ENCODE results near the gene ACSS3. TPM values are rescaled to one million over a fixed set of nuclear protein-coding genes. Genes with fewer than 3 reads are reported as not detected.

The ACSS3 gene
- total and polyA plus RNA-seq, 9 donors: 7.3 to 12.7 (median 8.8) TPM

- no peak overlapping the region for H3K4me3 ChIP-seq (ENCODE audit: low read length)
- no peak for DNase-seq
- no peaks in the 10 kb centered on the region for H3K9me3 ChIP-seq (replicated peaks; ENCODE audit: control insufficient read depth, low read depth, low read length)
- H3K36me3 ChIP-seq (ENCODE audit: control insufficient read depth, insufficient read depth, low read length): peaks cover 12% of the 10 kb centered on the region
- no peaks in the 10 kb centered on the region for H3K27me3 ChIP-seq (ENCODE audit: control insufficient read depth, insufficient read depth, low read length)
- H3K27ac ChIP-seq (ENCODE audit: low read length): no peak overlapping the region
- H3K4me1 ChIP-seq (ENCODE audit: control insufficient read depth, insufficient read depth, low read length): no peaks in the 10 kb centered on the region
- WGBS (ENCODE audit: insufficient coverage): 62% methylated on average over 1 of the region's 4 CpGs
Observed at GRCh38 chr12:81162391-81163136, 84.7 kb downstream of the ACSS3 start.

DNA sequence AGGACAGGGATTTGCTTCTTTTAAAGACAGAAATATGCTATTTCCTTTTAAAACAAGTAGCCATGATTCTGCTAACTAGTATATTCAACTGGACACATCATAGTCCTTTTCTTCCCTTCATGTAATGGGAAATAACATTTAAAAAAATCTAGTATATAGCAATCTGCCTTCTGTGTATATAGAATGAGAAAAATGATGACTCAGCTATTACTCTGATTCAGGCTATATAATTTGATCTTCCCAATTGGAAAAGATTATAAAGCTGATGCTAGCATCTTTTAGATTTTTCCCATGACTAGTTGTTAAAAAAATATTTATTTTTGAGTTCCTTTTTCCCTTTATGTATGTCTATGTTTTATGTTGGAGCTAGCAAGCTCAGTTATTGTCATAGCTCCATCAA, 86.9 kb downstream of the ACSS3 start:
- peaks cover 12% of the 10 kb centered on the region for H3K36me3 ChIP-seq (ENCODE audit: control insufficient read depth, insufficient read depth, low read length)
- DNase-seq: no peak
- no peak overlapping the region for H3K4me3 ChIP-seq (ENCODE audit: low read length)

DNA sequence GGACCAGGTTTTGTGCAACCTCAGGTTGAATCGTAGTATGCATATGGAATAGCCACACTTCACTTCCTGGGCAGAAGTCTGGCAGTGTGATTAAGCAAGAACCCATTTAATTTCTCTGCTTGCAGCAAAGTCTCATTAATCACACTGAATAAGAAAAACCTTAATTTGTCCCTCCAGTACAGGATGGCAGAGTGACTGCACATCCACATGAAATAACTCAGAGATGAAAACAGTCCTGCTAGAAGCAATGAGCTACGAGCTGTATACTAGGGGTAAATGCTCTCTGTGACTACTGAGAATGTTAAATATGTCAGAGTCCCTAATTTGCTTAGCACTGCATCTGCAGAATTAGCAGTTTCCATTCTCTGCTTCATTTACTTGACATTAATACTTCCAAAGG, 88.9 kb downstream of the ACSS3 start:
- Histone ChIP-seq H3K36me3 (ENCODE audit: control insufficient read depth, insufficient read depth, low read length) (peaks cover 9% of the 10 kb centered on the region), H3K27ac (ENCODE audit: low read length) (no peak overlapping the region), H3K4me3 (ENCODE audit: low read length) (no peak overlapping the region), H3K27me3 (ENCODE audit: control insufficient read depth, insufficient read depth, low read length) (no peaks in the 10 kb centered on the region), H3K4me1 (ENCODE audit: control insufficient read depth, insufficient read depth, low read length) (no peaks in the 10 kb centered on the region), H3K9me3 (replicated peaks; ENCODE audit: control insufficient read depth, low read depth, low read length) (no peaks in the 10 kb centered on the region)
- WGBS (ENCODE audit: insufficient coverage): no CpG with 5 or more reads among the region's 2 CpGs
- no peak for DNase-seq

More for the DNA sequence above, 86.9 kb downstream of the ACSS3 start:
- no peak overlapping the region for H3K27ac ChIP-seq (ENCODE audit: low read length)
- no peaks in the 10 kb centered on the region for H3K4me1 ChIP-seq (ENCODE audit: control insufficient read depth, insufficient read depth, low read length)
- H3K27me3 ChIP-seq (ENCODE audit: control insufficient read depth, insufficient read depth, low read length): no peaks in the 10 kb centered on the region
- H3K9me3 ChIP-seq (replicated peaks; ENCODE audit: control insufficient read depth, low read depth, low read length): no peaks in the 10 kb centered on the region

DNA sequence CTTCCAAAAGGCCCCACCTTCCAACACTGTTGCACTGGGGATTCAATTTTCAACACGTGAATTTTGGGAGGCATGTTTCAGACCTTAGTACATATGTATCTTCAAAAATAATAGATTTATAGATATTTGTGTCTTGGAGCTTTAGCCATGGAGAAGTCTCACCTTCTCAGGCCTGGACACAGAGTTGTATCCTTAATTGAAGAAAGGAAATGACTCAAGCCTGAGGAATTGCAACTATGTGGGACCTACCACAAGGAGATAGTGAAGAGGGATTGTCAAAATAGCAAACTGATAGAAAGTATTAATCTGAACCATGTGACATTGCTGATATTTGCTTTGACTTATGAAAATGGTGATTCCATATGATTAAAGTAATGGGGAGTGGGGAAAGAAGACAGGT, 89.8 kb downstream of the ACSS3 start:
- no peak for DNase-seq
- Histone ChIP-seq H3K4me3 (ENCODE audit: low read length) (no peak overlapping the region), H3K27me3 (ENCODE audit: control insufficient read depth, insufficient read depth, low read length) (no peaks in the 10 kb centered on the region), H3K36me3 (ENCODE audit: control insufficient read depth, insufficient read depth, low read length) (peaks cover under 1% of the 10 kb centered on the region), H3K4me1 (ENCODE audit: control insufficient read depth, insufficient read depth, low read length) (no peaks in the 10 kb centered on the region), H3K27ac (ENCODE audit: low read length) (no peak overlapping the region), H3K9me3 (replicated peaks; ENCODE audit: control insufficient read depth, low read depth, low read length) (no peaks in the 10 kb centered on the region)
- WGBS (ENCODE audit: insufficient coverage): no CpG with 5 or more reads among the region's 1 CpG

DNA sequence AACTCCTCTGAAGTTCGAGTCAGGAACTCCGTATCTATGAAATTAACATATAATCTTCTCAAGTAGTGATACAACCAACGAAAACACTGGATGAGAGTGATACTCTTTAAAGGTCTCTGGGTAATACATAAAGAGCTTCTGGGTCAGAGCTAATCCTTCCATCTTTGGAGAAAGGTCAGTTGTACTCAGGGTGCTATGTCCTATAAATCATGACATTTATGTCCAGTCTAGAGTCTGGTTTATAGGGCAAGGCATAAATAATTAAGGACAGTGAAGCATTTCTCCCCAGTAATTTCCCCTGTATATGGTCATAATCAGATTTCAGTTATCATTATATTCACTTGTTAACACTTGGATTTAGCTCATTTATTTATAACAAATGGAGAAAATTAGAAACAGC, 90.6 kb downstream of the ACSS3 start:
- Histone ChIP-seq H3K36me3 (ENCODE audit: control insufficient read depth, insufficient read depth, low read length) (no peaks in the 10 kb centered on the region), H3K4me1 (ENCODE audit: control insufficient read depth, insufficient read depth, low read length) (no peaks in the 10 kb centered on the region), H3K27me3 (ENCODE audit: control insufficient read depth, insufficient read depth, low read length) (no peaks in the 10 kb centered on the region), H3K27ac (ENCODE audit: low read length) (no peak overlapping the region), H3K9me3 (replicated peaks; ENCODE audit: control insufficient read depth, low read depth, low read length) (no peaks in the 10 kb centered on the region), H3K4me3 (ENCODE audit: low read length) (no peak overlapping the region)
- no peak for DNase-seq
- no CpG with 5 or more reads among the region's 3 CpGs for WGBS (ENCODE audit: insufficient coverage)

DNA sequence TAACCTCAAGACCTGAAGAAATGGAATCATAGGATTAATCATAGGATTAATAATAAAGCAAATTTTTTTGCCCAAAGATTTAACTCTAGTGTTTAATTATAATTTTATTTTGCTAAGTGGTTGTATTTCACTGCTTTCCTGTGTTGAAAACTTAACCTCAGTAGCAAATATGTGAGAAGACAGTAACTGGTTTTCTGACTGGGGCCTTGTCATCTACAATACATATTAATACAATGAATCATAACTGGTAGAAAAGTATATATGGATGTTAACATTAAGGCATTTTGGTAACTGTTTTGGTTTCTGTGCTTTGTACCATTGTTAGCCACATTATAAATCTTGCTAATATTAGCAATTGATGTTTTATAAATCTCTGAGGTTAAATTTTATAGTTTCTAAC, 92.2 kb downstream of the ACSS3 start:
- H3K27ac ChIP-seq (ENCODE audit: low read length): no peak overlapping the region
- no peak overlapping the region for H3K4me3 ChIP-seq (ENCODE audit: low read length)
- H3K27me3 ChIP-seq (ENCODE audit: control insufficient read depth, insufficient read depth, low read length): no peaks in the 10 kb centered on the region
- DNase-seq: no peak
- H3K36me3 ChIP-seq (ENCODE audit: control insufficient read depth, insufficient read depth, low read length): no peaks in the 10 kb centered on the region
- H3K9me3 ChIP-seq (replicated peaks; ENCODE audit: control insufficient read depth, low read depth, low read length): no peaks in the 10 kb centered on the region
- H3K4me1 ChIP-seq (ENCODE audit: control insufficient read depth, insufficient read depth, low read length): no peaks in the 10 kb centered on the region

DNA sequence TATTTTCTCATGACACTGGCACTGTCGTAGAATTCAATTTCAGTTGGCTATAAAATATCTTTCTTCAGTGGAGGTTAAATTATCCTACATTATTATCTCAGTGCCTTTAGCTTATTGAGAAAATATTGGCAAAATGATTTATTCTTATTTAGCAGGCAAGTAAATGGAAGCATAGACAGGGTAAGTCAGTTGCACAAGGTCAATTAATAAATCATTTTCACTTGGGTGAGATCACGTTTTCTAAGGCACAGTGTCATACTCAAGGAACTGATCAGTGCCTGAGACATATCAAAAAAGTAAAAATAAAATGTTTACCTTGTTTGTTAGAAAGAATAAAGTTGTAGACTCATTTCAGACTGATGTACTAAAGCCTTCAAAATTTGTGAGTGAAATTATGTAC, 95.0 kb downstream of the ACSS3 start:
- Histone ChIP-seq H3K27me3 (ENCODE audit: control insufficient read depth, insufficient read depth, low read length) (no peaks in the 10 kb centered on the region), H3K4me3 (ENCODE audit: low read length) (no peak overlapping the region), H3K27ac (ENCODE audit: low read length) (no peak overlapping the region), H3K4me1 (ENCODE audit: control insufficient read depth, insufficient read depth, low read length) (no peaks in the 10 kb centered on the region), H3K36me3 (ENCODE audit: control insufficient read depth, insufficient read depth, low read length) (no peaks in the 10 kb centered on the region), H3K9me3 (replicated peaks; ENCODE audit: control insufficient read depth, low read depth, low read length) (no peaks in the 10 kb centered on the region)
- no CpG with 5 or more reads among the region's 2 CpGs for WGBS (ENCODE audit: insufficient coverage)
- DNase-seq: no peak

DNA sequence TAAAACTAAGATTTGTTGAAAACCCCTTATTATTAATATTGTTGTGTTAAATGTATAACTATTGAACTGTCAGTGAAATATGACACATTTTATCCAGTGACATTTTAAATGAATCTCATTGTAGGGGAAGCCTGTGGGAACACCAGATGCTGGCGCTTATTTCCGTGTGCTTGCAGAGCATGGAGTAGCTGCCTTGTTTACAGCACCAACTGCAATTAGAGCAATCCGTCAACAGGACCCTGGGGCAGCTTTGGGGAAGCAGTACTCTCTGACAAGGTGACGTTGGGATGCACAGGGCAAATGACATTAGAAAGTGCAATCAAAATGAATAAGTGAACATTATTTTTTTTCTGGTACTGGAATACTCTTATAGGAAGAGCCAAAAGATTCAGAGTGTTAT, 96.8 kb downstream of the ACSS3 start:
- no peaks in the 10 kb centered on the region for H3K27me3 ChIP-seq (ENCODE audit: control insufficient read depth, insufficient read depth, low read length)
- no peak overlapping the region for H3K4me3 ChIP-seq (ENCODE audit: low read length)
- 68% methylated on average over 3 of the region's 4 CpGs for WGBS (ENCODE audit: insufficient coverage)
- H3K36me3 ChIP-seq (ENCODE audit: control insufficient read depth, insufficient read depth, low read length): no peaks in the 10 kb centered on the region
- H3K9me3 ChIP-seq (replicated peaks; ENCODE audit: control insufficient read depth, low read depth, low read length): no peaks in the 10 kb centered on the region
- no peak overlapping the region for H3K27ac ChIP-seq (ENCODE audit: low read length)
- H3K4me1 ChIP-seq (ENCODE audit: control insufficient read depth, insufficient read depth, low read length): no peaks in the 10 kb centered on the region
- no peak for DNase-seq

- DNase-seq: no peak
- H3K27me3 ChIP-seq (ENCODE audit: control insufficient read depth, insufficient read depth, low read length): no peaks in the 10 kb centered on the region
- H3K4me3 ChIP-seq (ENCODE audit: low read length): no peak overlapping the region
- no peak overlapping the region for H3K27ac ChIP-seq (ENCODE audit: low read length)
- no CpG with 5 or more reads among the region's 1 CpG for WGBS (ENCODE audit: insufficient coverage)
- no peaks in the 10 kb centered on the region for H3K9me3 ChIP-seq (replicated peaks; ENCODE audit: control insufficient read depth, low read depth, low read length)
- H3K4me1 ChIP-seq (ENCODE audit: control insufficient read depth, insufficient read depth, low read length): no peaks in the 10 kb centered on the region
- peaks cover 2% of the 10 kb centered on the region for H3K36me3 ChIP-seq (ENCODE audit: control insufficient read depth, insufficient read depth, low read length)
Observed at GRCh38 chr12:81176796-81177195, 98.9 kb downstream of the ACSS3 start.

DNA sequence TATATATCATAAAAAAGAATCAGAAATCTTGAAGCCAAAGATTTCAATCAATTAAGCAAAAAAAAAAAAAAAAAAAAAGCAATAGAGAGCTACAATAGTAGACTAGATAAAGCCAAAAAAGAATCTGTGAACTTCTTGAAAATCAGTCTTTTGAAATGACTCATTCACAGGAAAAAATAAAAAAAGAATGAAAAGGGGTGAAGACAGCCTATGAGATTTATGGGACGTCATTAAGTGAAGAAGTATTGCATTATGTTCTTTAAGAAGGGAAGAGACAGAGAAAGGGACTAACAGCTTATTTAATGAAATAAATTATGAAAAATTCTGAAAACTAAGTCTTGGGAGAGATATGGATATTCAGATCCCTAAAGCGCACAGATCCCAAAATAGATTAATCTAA, 103.8 kb downstream of the ACSS3 start:
- Histone ChIP-seq H3K36me3 (ENCODE audit: control insufficient read depth, insufficient read depth, low read length) (peaks cover 4% of the 10 kb centered on the region), H3K9me3 (replicated peaks; ENCODE audit: control insufficient read depth, low read depth, low read length) (no peaks in the 10 kb centered on the region), H3K27ac (ENCODE audit: low read length) (no peak overlapping the region), H3K4me3 (ENCODE audit: low read length) (no peak overlapping the region), H3K27me3 (ENCODE audit: control insufficient read depth, insufficient read depth, low read length) (no peaks in the 10 kb centered on the region), H3K4me1 (ENCODE audit: control insufficient read depth, insufficient read depth, low read length) (no peaks in the 10 kb centered on the region)
- WGBS (ENCODE audit: insufficient coverage): 80% methylated on average over 1 of the region's 2 CpGs
- no peak for DNase-seq

- 100% methylated on average over 1 of the region's 1 CpG for WGBS (ENCODE audit: insufficient coverage)
- Histone ChIP-seq H3K36me3 (ENCODE audit: control insufficient read depth, insufficient read depth, low read length) (peaks cover 2% of the 10 kb centered on the region), H3K27ac (ENCODE audit: low read length) (no peak overlapping the region), H3K4me3 (ENCODE audit: low read length) (no peak overlapping the region), H3K4me1 (ENCODE audit: control insufficient read depth, insufficient read depth, low read length) (no peaks in the 10 kb centered on the region), H3K27me3 (ENCODE audit: control insufficient read depth, insufficient read depth, low read length) (no peaks in the 10 kb centered on the region), H3K9me3 (replicated peaks; ENCODE audit: control insufficient read depth, low read depth, low read length) (no peaks in the 10 kb centered on the region)
- DNase-seq: no peak
Observed at GRCh38 chr12:81187686-81188085, 109.8 kb downstream of the ACSS3 start.
